COLO668 (cell line): Measurements from ENCODE around the gene TGM4.
"Not testable (repeated sequence)": the region's sequence is repeated elsewhere in the genome, so short reads cannot be mapped to it uniquely, and the experiment has no call there.

Source experiments
- DNase-seq: peaks from one replicate; lab custom pipeline; 2025; ENCODE audit not compliant: unreplicated experiment; lab: John Stamatoyannopoulos, UW

TGM4 gene

GRCh38 chr3:44913868-44914468 is 39.6 kb downstream of the TGM4 start:
- peak; percentile 66 for DNase-seq

DNA sequence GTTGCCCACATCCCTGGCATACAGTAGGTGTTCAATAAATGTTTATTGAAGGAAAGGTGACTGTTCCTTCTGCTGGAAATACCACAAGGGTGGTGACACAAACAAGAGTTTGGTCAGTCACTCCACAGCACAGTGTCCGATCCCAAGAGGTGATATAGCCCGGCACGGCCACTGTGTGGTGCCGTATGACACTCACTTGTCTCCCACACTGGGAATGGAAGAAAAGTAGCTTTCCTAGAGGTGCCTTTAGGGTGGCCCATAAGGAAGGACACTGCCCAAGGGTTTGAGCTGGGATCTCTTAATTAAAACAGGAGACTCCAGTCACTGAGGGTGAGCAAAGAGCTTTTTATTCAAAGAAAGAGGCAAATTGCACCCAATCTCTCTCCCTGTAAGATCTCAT is 40.5 kb downstream of the TGM4 start:
- no peak for DNase-seq

- DNase-seq, result no peak
Measured at GRCh38 chr3:44915702-44916438, 41.5 kb downstream of the TGM4 start.

- no peak for DNase-seq
Measured at GRCh38 chr3:44918087-44918486, 43.7 kb downstream of the TGM4 start.

- no peak for DNase-seq
Measured at GRCh38 chr3:44918581-44918980, 44.2 kb downstream of the TGM4 start.

DNA sequence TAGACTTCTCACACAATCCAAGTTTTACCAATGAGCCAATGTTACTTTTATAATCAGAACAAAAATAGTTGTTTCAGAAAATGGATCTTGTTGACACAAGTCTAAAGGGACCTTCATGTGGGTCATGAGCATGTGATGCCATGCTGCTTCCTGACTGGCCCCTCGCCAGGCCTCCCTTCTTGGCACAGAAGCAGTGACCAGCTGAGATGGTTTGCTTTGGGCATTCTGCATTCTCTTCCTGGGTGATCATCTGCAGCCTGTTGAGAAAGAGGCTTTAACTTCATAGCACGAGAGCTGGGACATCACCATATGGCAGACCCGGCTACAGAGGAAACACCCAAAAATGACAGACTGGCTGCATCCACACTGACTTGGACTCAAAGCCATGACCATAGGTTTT is 45.7 kb downstream of the TGM4 start:
- DNase-seq, result no peak

DNA sequence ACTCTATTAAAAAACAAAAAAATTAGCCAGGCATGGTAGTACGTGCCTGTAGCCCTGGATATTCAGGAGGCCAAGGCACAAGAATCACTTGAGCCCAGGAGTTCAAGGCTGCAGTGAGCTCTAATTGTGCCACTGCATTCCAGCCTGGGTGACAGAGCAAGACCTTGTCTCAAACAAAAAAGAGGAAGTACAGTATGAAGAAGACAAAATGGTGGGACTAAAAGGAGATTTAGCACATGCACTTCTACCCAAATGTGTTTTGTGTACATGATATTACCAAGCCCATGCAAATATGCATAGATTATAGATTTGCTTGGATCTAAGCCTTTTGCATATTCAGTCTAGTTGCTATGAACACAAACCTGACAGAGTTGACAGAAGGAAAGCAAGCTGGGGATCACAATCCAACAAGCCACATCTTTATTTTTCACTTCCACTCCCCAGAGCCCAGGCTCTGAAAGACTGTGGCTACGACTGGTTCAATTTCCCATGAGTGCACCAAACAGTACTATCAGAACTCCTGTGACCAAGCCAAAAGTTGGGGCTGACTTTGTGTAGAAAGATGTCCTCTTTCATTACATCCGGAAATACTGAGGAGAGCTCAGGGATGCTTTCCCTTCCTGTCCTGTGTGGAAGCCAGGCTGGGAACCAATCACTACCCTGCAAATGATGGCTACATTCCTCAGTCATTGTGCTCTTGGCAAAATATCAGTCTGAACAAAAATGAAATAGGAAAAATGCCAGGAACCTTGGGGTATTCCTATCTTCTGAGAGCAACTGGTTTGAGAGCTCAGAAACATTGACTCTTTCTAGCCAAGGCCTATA is 49.4 kb downstream of the TGM4 start:
- DNase-seq, result no peak

- DNase-seq, result no peak
Measured at GRCh38 chr3:44924457-44925084, 50.2 kb downstream of the TGM4 start.

DNA sequence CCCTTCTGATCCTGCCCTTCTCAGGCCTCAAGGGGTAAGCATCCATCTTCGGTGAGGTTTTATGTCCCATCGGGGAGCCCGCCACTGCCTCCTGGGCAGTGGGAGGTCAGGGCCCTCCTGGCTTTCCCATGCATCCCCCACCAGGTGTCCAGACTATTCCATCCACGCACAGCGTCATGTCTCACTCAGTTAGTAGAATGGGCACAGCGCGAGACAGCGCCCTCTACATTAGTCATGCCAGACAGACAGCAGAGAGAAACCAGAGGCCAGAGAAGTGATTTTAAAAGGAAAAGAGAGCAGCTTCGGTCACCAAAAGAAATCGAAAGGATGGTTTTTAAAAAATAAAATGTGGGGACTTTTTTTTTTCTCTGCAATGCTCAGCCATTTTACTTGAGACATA is 51.8 kb downstream of the TGM4 start:
- DNase-seq, result no peak

GRCh38 chr3:44926921-44927320 is 52.5 kb downstream of the TGM4 start:
- DNase-seq, result no peak

DNA sequence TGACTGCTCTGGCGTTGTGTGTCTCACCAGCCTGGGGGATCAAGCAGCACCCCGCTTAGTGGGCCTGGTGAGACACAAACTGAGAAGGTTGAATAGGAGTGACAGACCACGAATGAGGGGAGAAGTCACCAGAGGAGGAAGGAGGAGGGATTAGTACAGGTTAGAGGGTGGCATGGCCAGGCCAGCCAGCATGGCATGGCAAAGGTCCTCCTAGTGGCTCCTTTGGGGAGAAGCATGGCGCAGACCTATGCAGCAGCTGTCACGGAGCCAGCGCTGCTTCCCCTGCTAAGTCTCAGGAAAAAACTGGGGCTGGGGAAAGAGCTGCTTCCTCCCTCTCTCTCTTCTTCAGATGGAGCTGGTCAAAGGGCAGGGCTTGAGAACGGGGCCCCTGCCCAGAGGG is 53.0 kb downstream of the TGM4 start:
- DNase-seq, result no peak

DNA sequence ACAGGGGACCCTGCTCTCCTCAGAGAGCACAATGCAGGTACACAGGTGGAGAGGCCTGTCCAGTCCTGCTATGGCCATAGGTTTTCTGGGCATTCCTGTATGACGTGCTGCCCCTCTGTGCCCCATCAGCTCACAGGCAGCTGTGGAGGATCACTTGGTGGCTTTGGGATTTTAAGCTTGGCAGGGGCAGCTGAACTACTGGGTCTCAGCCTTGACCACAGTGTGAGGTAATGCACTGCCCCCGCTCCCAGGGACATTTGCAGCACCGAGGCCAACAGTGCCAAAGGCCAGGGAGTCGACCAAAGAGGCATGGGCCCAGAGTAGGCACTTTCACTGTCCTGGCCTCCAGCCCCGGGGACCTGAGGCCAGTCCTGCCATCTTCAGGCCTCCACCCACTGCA is 55.4 kb downstream of the TGM4 start:
- DNase-seq, result no peak

GRCh38 chr3:44930911-44931310 is 56.5 kb downstream of the TGM4 start:
- DNase-seq, result no peak

DNA sequence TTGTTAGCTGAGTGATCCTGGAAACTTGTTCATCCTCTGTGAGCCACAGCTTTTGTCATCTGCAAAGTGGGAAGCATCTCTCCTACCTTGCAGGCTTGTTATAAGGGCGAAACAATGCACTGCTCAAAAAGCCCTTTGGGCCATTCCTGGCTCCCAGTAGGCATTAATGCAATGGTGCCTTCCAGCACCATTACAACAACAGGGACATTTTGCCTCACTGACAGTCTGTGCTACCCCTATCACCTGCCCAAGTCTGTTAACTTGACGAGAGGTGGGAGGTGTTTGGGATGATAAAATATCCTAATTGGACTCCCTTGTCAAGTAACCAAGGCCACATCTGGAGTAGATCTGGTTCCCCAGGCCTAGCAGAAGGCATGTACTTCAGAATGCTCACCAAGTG is 57.4 kb downstream of the TGM4 start:
- no peak for DNase-seq

- no peak for DNase-seq
Measured at GRCh38 chr3:44932271-44932670, 57.9 kb downstream of the TGM4 start.

DNA sequence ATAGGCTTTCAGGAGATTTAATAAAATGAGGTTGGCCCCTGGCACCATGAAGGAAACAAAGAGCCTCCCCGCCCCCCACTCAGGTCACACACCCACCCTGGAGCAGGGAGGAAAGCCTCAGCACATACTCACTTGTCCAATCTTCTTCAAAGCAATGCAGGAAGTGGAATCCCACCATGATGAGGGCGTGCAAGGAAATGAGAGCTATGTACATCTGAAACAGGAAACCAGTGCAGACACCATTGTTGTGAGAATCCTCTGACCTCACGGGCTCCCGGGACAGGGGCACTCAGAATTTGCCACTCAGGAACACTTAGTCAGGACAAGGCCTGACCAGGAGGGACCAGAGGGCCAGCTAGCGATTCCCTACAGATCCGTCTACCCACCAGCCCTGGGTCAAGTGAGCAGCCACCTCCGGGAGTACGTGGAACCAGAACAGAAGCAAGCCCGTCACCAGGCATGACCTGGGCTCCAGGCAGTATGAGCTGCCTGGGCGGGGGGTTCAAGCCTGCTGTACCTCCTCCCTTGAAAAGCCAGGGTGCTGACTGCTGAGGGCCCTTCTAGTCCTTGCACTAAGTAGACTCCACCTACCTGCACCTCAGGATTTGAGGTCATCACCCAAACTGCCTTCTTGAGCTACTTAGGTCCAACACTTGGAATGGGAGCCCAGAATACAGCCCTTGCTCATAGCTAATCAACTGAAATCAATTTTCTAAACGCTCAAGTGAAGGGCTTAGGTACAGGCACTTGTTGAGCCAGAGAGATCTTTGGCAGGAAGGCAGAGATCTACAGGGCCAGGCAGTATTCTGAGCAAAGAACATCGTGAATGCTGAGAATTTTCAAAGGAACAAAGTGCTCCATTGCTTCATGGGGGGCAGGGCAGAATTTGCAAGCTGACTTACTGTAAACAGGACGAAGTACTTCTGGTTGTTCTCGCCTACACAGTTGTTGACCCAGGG is 58.9 kb downstream of the TGM4 start:
- DNase-seq, result no peak

DNA sequence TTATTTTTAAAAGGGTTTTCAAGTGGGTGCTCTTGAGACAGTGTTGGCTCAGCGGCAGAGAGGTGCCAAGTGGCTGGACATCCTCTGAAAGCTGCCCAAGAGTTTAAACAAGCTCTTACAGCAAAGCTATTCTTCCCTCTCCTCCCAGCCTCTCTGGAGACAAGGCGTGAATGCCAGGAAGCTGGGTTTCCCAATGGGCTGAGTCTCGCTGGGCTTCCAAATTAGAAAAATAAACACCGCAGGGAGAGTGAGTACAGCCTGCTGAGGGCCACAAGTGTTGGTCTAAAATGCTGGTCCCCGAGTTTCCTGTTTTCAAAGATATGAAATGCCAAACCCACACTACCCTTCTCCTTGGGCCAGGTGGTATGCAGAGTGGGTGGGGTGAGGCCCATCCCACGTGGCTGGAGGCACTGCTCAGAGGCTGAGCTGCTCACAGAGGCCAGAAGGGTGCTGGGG is 65.2 kb downstream of the TGM4 start:
- DNase-seq, result no peak

- no peak for DNase-seq
Measured at GRCh38 chr3:44942202-44942921, 68.0 kb downstream of the TGM4 start.

DNA sequence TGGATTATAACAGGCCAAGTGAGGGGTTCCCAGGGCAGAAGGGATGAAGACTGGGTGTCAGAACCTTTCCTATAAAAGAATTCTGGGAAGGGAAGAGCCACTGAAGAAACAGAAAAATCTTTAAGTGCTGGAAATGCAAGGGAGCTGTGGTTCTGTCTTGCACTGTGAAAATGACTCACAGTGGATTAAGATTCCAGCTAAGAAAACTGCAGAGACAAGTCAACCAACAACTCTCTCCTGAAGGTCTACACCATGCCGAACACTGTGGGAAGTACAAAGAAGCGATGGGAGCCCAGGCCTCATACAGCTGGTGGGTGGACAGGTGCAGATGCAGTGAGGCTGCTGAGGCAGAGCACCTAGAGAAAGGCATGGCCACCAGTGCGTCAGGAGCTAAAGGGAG is 73.8 kb downstream of the TGM4 start:
- DNase-seq, result no peak

- not testable (repeated sequence) for DNase-seq
Measured at GRCh38 chr3:44949770-44950169, 75.4 kb downstream of the TGM4 start.
